ENCODE measurements around the gene ARHGEF4.

Gene ARHGEF4

DNA sequence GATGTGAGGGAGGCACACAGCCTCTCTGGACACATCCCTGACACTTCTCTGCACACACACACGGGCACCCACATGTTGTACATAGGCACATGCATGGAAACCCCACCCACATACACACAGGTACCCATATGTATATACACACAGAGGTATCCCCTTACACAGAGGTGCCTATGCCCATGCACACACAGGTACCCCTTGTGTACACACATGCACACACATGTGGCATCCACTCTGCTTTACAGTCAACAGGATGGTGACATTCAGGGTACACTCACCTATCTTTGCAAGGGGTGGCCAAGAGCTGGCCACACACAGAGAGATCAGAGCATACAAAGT, 197.0 kb downstream of the ARHGEF4 start:
- Mint-ChIP-seq H3K27me3 (peaks cover 39% of the 10 kb centered on the region), H3K27ac (no peak overlapping the region), H3K4me3 (no peak overlapping the region), H3K4me1 (ENCODE audit: low read depth) (peaks cover 8% of the 10 kb centered on the region), H3K36me3 (ENCODE audit: low read depth) (no peaks in the 10 kb centered on the region), H3K9me3 (no peaks in the 10 kb centered on the region)
- DNase-seq, result no peak

GRCh38 chr2:131034122-131035051, 197.7 kb downstream of the ARHGEF4 start:
- peak overlapping the region; percentile 36 for H3K4me3 Mint-ChIP-seq
- H3K27ac Mint-ChIP-seq, result no peak overlapping the region
- no peak for DNase-seq
- peaks cover 11% of the 10 kb centered on the region for H3K4me1 Mint-ChIP-seq (ENCODE audit: low read depth)
- H3K36me3 Mint-ChIP-seq (ENCODE audit: low read depth), result no peaks in the 10 kb centered on the region
- no peaks in the 10 kb centered on the region for H3K9me3 Mint-ChIP-seq
- peaks cover 39% of the 10 kb centered on the region for H3K27me3 Mint-ChIP-seq

DNA sequence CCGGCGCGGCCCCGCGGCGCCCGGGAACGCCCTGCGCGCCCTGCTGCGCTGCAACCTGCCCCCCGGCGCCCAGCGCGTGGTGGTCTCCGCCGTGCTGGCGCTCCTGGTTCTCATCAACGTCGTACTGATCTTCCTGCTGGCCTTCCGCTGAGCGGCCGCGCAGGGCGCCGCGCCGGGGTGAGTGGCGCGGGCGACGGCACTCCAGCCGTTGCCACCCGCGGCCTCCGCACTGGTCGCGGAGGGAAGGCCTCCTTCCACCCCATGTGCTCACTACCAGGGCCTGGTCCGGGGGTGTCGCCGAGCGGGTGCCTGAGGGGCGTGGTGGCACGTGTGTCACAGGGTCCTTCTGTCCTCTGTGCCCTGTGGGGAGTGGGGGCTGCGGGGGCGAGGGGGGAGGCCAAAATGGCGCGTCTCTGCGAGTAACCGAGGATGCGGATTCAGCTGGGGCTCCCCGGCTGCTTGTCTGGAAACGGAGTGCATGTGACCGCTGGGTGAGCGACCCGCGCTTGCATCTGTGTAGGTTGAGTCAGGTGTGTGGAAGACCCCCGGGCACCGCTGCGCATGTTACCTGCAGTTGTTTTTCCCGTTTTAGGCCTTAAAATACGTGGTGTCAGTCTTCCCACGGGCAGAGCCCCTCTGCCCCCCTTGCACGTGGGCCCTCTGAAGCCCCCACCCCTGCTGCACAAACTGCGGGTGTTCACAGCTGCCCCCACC, 198.6 kb downstream of the ARHGEF4 start:
- Mint-ChIP-seq H3K36me3 (ENCODE audit: low read depth) (no peaks in the 10 kb centered on the region), H3K4me3 (peak overlapping the region; percentile 35), H3K4me1 (ENCODE audit: low read depth) (peaks cover 17% of the 10 kb centered on the region), H3K9me3 (no peaks in the 10 kb centered on the region), H3K27me3 (peaks cover 39% of the 10 kb centered on the region), H3K27ac (no peak overlapping the region)
- no peak for DNase-seq

GRCh38 chr2:131035826-131036231, 199.1 kb downstream of the ARHGEF4 start:
- Mint-ChIP-seq H3K27ac (no peak overlapping the region), H3K27me3 (peaks cover 39% of the 10 kb centered on the region), H3K9me3 (no peaks in the 10 kb centered on the region), H3K4me3 (peak overlapping the region; percentile 35), H3K36me3 (ENCODE audit: low read depth) (no peaks in the 10 kb centered on the region), H3K4me1 (ENCODE audit: low read depth) (peaks cover 23% of the 10 kb centered on the region)
- no peak for DNase-seq

- Mint-ChIP-seq H3K9me3 (no peaks in the 10 kb centered on the region), H3K36me3 (ENCODE audit: low read depth) (no peaks in the 10 kb centered on the region), H3K27me3 (peaks cover 43% of the 10 kb centered on the region), H3K4me3 (no peak overlapping the region), H3K27ac (no peak overlapping the region), H3K4me1 (ENCODE audit: low read depth) (peaks cover 27% of the 10 kb centered on the region)
- no peak for DNase-seq
These were observed 199.6 kb downstream of the ARHGEF4 start for GRCh38 chr2:131036269-131036668.

DNA sequence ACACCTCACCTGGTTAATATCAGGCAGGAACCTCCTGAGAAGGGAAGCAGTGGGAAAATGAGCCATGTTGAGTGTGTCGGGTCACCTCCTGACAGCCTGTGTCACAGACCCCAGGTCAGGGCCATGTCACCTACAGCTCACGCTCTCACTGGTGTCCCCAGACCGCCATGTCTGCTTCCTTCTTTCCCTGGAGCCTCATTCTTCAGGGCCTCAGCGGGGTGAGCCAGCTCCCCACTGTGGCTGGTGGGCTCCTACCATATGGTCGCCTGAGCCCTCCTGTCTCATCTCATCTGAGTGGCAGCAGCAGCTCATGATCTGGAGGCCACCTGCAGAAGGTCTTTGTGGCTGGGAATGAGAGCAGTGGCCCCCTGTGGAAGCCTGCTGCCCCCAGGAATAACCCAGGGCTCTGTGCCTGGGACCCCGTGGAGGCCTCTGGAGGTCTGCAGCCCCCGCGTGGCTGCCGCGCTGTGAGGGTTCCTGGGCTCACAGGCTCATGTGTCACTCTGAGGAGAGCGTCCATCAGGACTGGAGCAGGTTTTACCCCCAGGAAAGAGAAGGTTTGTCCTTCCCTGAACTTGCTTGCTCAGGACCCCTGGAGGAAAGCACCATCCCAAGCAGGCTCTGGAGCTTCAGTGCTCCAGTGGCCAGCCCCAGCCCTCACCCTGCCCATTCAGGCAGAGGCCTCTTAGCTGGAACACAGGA, 200.1 kb downstream of the ARHGEF4 start:
- Mint-ChIP-seq H3K36me3 (ENCODE audit: low read depth) (no peaks in the 10 kb centered on the region), H3K4me1 (ENCODE audit: low read depth) (peaks cover 33% of the 10 kb centered on the region), H3K27me3 (peaks cover 41% of the 10 kb centered on the region)

DNA sequence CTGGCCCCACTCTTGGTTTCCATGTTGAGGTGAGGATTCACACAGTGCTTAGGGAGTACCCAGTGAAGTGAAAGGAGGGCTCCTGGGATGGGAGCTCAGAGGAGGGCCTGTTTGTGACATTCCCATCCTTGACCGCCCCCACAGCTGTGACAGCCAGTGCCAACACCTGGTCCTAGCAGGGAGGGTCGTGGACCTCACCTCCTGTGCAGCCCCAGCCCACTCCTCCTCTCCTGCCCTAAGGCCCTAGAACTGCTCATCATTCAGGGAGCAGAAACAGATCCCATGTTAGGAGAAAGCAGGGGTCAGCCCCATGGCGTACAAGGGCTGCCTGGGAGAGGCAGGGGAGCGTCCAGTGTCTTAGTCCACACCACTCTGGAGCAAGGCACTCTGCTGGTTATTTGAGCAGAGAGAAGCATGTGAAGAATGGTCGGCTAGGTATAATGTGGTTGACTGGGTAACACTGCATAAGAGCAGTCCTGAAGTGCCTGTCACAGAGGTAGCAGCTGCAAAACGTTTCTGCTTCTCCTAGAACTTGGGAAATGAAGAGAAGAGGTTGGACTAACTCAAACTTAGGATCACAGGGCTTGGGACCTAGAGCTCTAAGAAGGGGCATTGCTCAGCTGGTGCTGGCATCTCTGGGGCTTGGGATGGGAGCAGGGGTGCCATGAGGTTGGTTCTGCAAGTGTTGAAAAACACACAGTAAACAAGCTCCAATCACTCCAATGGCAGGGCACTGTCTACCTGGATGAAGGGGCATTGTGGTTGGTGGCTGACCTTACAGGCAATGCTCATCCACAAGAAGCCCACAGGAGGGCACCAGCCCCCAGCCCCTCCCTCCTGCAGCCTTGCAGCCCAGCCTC, 200.9 kb downstream of the ARHGEF4 start:
- Mint-ChIP-seq H3K4me3 (no peak overlapping the region), H3K9me3 (no peaks in the 10 kb centered on the region), H3K4me1 (ENCODE audit: low read depth) (peaks cover 39% of the 10 kb centered on the region), H3K27ac (no peak overlapping the region), H3K27me3 (peaks cover 41% of the 10 kb centered on the region), H3K36me3 (ENCODE audit: low read depth) (no peaks in the 10 kb centered on the region)
- no peak for DNase-seq

More for the DNA sequence above, 200.1 kb downstream of the ARHGEF4 start:
- no peaks in the 10 kb centered on the region for H3K9me3 Mint-ChIP-seq
- DNase-seq, result no peak
- no peak overlapping the region for H3K27ac Mint-ChIP-seq
- no peak overlapping the region for H3K4me3 Mint-ChIP-seq

GRCh38 chr2:131038258-131039100, 201.8 kb downstream of the ARHGEF4 start:
- H3K4me1 Mint-ChIP-seq (ENCODE audit: low read depth), result peaks cover 38% of the 10 kb centered on the region
- H3K36me3 Mint-ChIP-seq (ENCODE audit: low read depth), result no peaks in the 10 kb centered on the region
- peaks cover 34% of the 10 kb centered on the region for H3K27me3 Mint-ChIP-seq
- DNase-seq, result no peak
- H3K27ac Mint-ChIP-seq, result no peak overlapping the region
- no peak overlapping the region for H3K4me3 Mint-ChIP-seq
- H3K9me3 Mint-ChIP-seq, result no peaks in the 10 kb centered on the region

DNA sequence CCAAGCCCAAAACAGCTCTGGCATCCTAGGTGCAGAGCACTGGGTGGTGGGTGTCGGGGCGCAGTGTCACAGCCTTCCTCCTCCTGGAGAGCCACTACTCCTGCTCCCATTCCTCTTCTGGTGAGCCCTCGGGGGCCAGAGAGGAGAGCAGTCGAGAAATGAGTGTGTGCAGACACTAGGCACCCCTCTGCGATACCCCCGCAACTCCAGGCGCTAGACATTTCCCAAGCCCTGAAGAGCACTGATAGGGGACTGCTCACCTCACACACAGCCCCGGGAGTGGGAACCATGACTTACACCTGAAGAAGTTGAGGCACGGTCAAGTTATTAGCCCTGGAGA, 202.4 kb downstream of the ARHGEF4 start:
- H3K27ac Mint-ChIP-seq, result no peak overlapping the region
- no peaks in the 10 kb centered on the region for H3K9me3 Mint-ChIP-seq
- no peak overlapping the region for H3K4me3 Mint-ChIP-seq
- DNase-seq, result no peak
- peaks cover 28% of the 10 kb centered on the region for H3K27me3 Mint-ChIP-seq
- H3K4me1 Mint-ChIP-seq (ENCODE audit: low read depth), result peaks cover 37% of the 10 kb centered on the region
- H3K36me3 Mint-ChIP-seq (ENCODE audit: low read depth), result no peaks in the 10 kb centered on the region

DNA sequence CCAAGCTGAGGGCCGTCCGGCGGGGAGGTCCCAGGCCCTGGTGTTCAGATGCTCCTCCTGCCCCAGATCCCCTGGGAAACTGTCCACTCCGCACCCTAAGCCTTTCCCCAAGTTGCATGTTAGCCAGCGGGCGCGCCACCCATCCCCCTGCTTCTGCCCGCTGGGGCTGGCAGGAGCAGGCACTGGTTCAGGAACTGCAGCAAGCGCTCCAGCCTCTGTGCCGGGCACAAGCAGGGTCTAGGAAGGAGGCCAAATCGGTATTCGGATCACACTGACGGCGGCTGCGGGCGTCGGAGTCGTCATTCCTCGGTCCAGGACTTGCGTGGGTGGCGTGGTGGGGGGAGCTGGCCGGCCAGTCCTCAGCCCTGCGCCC, 202.8 kb downstream of the ARHGEF4 start:
- no peak for DNase-seq
- Mint-ChIP-seq H3K4me3 (no peak overlapping the region), H3K9me3 (no peaks in the 10 kb centered on the region), H3K27me3 (peaks cover 24% of the 10 kb centered on the region), H3K27ac (no peak overlapping the region), H3K4me1 (ENCODE audit: low read depth) (peaks cover 34% of the 10 kb centered on the region), H3K36me3 (ENCODE audit: low read depth) (no peaks in the 10 kb centered on the region)

GRCh38 chr2:131039908-131040660, 203.4 kb downstream of the ARHGEF4 start:
- Mint-ChIP-seq H3K4me3 (peak overlapping the region; percentile 48), H3K9me3 (no peaks in the 10 kb centered on the region), H3K36me3 (ENCODE audit: low read depth) (no peaks in the 10 kb centered on the region), H3K4me1 (ENCODE audit: low read depth) (peaks cover 34% of the 10 kb centered on the region), H3K27me3 (peaks cover 24% of the 10 kb centered on the region), H3K27ac (no peak overlapping the region)
- DNase-seq, result peak; percentile 59

DNA sequence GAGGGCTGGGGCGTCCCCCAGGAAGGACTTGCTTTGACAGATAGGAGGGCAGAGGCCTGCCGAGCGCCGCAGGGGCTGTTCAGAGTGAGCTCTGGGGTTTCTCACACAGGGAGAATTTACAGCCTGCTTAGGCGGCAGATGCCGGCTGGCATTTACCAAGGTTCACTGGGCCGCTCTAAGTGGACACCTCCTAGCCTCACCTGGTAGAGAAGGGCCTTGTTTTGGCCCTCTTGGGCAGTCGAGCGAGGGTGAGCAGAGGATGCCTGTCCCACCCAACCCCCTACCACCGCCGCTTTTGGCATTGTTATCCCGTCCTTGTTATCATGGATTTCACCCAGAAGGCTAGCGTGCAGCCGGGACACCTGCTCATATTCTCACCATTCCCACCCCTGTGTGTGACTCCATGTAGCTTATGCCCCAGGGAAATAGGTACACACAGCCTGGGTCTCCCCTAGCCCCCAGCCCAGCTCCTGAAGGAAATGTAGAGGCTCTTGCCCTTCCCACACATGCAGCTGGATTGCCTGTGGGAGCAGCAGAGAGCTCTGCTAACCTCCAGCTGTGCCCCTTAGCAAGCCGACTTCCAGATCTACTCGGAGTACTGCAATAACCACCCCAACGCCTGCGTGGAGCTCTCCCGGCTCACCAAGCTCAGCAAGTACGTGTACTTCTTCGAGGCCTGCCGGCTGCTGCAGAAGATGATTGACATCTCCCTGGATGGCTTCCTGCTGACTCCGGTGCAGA, 204.1 kb downstream of the ARHGEF4 start:
- DNase-seq, result peak; percentile 46
- peaks cover 31% of the 10 kb centered on the region for H3K4me1 Mint-ChIP-seq (ENCODE audit: low read depth)
- no peaks in the 10 kb centered on the region for H3K9me3 Mint-ChIP-seq
- peak overlapping the region; percentile 48 for H3K4me3 Mint-ChIP-seq
- peaks cover 19% of the 10 kb centered on the region for H3K27me3 Mint-ChIP-seq
- H3K36me3 Mint-ChIP-seq (ENCODE audit: low read depth), result no peaks in the 10 kb centered on the region
- no peak overlapping the region for H3K27ac Mint-ChIP-seq
